Pulmonary artery endothelial cell (primary cell): ENCODE measurements around the gene LGALS14. TPM values are rescaled to one million over a fixed set of nuclear protein-coding genes. Genes with fewer than 3 reads are reported as not detected.
"Not testable (repeated sequence)": the region's sequence is repeated elsewhere in the genome, so short reads cannot be mapped to it uniquely, and the experiment has no call there.

Experiments used
- DNase-seq: peaks from one replicate; pipeline ENCODE4 v3.0.0-alpha.2; 2011; ENCODE audit warnings: low read depth, low spot score
- total RNA-seq: library from RNA; depleted of rRNA; stranded (reverse); fragments of >200 nt; gene quantifications from 2 replicates; pipeline ENCODE4 v1.2.3, GENCODE V29; 2014

LGALS14 gene, protein sequence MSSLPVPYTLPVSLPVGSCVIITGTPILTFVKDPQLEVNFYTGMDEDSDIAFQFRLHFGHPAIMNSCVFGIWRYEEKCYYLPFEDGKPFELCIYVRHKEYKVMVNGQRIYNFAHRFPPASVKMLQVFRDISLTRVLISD
- not detected in 2 replicates for total RNA-seq

- no peak for DNase-seq
Measured at GRCh38 chr19:39704181-39705044, at the start of gene LGALS14. Gene LGALS14 (plus strand): TSS chr19:39704481. CDS start chr19:39704529, 48 bp downstream.

DNA sequence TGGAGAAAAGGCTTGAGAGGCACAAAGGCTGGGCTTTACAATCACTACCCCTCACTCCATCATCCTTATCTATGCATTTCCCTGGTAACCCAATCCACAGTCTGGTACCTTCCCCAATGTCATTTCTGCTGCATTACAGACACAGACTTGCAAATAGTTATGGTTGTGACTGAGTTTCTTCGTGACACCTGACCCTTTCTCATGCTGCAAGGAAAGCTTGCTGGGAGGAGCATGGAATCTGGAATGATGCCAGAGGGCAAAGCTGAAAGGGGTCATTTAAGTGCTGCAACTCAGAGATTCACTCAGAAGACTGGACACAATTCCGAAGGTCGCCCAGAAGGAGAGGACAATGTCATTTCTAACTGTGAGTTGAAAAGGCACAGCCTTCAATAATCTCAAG, 48.7 kb upstream of the LGALS14 start, which contains the start of gene LGALS16:
TSS of gene LGALS16 (plus strand) at position 301 of the 400 bp plus-strand sequence. CDS start at position 350, 49 bp downstream.
- no peak for DNase-seq

DNA sequence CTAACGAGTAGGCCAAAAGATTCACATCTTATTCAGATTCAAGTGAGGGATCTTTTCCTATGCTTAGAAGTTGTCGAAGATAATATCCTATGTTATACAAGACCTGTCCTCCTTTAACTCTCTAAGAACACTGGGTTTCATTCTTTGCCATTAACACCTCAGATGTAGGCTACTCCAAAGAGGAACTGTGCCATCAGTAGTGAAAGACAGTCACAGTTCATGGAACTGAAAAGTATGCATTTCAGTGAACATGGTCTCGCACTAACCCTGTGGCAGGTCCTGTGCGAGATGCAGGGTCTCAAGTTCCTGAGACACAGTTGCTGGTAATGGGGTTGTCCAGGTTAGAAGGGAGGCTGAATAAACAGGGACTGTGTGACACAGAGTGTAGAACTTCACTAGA, 44.5 kb upstream of the LGALS14 start:
- no peak for DNase-seq

GRCh38 chr19:39660661-39661060, 43.6 kb upstream of the LGALS14 start:
- no peak for DNase-seq

GRCh38 chr19:39661565-39661964, 42.7 kb upstream of the LGALS14 start:
- no peak for DNase-seq

DNA sequence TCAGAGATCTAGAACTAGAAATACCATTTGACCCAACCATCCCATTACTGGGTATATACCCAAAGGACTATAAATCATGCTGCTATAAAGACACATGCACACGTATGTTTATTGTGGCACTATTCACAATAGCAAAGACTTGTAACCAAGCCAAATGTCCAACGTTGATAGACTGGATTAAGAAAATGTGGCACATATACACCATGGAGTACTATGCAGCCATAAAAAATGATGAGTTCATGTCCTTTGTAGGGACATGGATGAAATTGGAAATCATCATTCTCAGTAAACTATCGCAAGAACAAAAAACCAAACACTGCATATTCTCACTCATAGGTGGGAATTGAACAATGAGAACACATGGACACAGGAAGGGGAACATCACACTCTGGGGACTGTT, 34.4 kb upstream of the LGALS14 start:
- not testable (repeated sequence) for DNase-seq

DNA sequence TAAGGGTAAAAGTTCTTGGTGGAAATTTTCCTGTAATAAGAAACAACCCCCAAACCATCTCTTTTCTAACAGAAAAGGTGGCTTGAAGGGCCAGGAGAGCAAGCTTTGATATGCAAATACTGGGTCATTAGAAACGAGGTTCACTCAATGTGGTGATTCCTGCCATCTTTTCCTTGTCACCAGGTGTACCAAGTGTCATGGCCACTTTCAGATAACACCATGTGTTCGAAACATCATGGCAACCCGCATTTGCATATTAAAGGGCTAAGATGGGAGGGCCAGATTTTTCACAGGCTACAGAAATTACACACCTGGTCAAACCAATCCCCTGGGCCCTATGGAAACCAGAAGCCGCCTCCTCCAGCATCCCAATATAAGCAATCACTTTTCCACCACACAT, 33.3 kb upstream of the LGALS14 start:
- no peak for DNase-seq

DNA sequence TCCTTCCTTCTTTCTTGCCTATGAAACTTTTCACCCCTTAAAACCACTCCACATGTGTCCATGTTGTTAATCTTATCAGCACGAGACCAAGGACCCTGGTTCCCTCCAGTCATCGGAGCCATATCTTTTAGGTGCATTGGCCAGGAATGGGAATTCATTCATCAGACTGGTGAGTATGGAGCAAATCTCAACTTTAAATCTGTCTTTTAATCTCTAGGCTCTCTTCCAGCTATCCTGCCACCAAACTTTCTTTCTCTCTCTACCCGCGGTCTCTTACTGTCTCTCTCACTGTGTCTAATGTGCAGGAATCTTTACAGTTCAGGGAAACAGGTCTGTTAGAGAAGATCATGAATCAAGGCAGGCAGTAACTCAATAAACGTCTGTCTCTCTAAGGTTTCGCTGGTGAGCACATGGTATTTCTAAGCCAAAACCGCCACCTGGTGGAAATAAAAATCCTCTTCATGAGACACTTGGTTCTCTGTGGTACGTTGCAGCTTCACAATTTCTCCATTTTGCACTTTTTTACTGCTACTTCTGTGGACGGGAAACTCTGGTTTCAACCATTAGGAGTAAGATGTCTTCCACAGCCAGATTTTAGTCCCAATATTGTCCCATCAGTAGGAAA, 32.4 kb upstream of the LGALS14 start:
- no peak for DNase-seq

GRCh38 chr19:39672473-39672872, 31.8 kb upstream of the LGALS14 start:
- DNase-seq: no peak

- not testable (repeated sequence) for DNase-seq
Measured at GRCh38 chr19:39673862-39674261, 30.4 kb upstream of the LGALS14 start.

GRCh38 chr19:39676004-39676403, 28.3 kb upstream of the LGALS14 start:
- DNase-seq: no peak

- DNase-seq: no peak
Measured at GRCh38 chr19:39677961-39678889, 26.1 kb upstream of the LGALS14 start.

- DNase-seq: no peak
Measured at GRCh38 chr19:39679056-39679790, 25.1 kb upstream of the LGALS14 start.

DNA sequence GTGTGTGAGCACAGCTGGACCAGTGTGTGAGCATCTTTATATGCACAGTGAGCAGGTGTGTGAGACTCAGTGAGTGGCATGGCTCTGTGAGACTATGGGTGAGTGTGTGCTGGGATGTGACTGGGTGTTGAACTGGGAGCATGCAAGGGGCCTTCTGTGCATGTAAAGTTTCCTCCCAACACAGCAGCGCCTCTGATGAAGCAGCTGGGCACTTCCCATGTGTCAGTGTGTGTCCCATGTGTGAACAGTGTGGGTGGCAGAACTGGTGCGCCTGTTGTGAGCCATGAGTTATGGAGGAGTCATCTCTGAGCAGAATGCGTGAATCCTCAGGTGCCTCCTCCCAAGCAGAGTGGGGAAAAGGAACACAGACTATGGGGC, 24.5 kb upstream of the LGALS14 start:
- DNase-seq: no peak

GRCh38 chr19:39680593-39680992, 23.7 kb upstream of the LGALS14 start:
- no peak for DNase-seq

GRCh38 chr19:39681416-39681815, 22.9 kb upstream of the LGALS14 start:
- no peak for DNase-seq

DNA sequence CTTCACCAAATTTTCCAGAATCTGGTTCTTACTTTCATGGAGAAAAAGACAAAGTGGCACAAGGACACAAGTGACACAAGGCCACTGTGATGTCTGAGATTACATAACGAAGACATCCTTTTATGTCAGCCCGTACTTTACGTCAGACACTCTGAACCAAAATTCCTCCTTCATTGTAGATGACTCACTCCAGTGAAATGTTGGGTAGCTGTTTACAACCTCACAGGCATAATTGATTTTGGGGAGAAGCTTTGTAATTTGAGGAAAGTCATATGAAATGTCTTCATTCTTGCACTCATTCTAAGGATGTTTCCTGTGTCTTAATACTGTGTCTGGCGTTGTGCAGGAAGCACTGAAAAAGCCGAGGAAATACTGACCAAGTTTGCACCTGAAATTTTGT, 20.0 kb upstream of the LGALS14 start:
- no peak for DNase-seq

GRCh38 chr19:39686739-39687138, 17.5 kb upstream of the LGALS14 start:
- no peak for DNase-seq

- not testable (repeated sequence) for DNase-seq
Measured at GRCh38 chr19:39688637-39689036, 15.6 kb upstream of the LGALS14 start.

DNA sequence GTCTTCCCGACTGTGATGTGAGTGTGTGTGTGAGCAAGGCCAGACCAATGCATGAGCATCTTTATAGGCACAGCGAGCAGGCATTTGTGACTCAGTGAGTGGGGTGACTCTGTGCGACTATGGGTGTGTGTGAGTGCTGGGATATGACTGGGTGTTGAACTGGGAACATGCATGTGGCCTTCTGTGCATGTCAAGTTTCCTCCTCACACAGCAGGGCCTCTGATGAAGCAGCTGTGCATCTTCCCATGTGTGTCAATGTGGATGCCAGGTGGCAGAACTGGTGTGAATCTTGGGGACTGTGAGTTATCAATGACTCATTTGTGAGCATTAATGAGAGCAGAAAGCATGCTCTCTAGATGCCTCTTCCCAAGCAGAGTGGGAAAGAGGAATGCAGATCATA, 12.1 kb upstream of the LGALS14 start:
- no peak for DNase-seq

DNA sequence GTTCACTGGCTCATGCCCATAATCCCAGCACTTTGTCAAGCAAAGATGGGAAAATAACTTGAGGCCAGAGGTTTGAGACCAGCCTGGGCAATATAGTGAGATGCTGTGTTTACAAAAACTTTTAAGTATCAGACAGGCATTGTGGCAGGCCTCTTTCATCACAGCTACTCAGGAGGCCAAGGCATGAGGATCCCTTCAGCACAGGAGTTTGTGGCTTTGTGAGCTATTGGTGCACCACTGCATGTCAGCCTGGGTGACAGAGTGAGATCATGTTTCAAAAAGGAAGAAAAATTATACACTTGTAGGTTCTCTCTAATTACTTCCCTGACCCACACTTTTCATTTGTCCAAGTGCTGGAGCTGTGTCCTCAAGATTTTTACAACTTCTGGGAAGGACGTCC, 11.5 kb upstream of the LGALS14 start:
- DNase-seq: no peak
